Activated CD4-positive, alpha-beta T cell treated with anti-CD3 and anti-CD28 coated beads, Interleukin-2, amount 10 ng/mL, durations not matched to agents 7 days and 5 days (primary cell): ENCODE data around the gene GSDME. TPM values are rescaled to one million over a fixed set of nuclear protein-coding genes. Genes with fewer than 3 reads are reported as not detected.

Source experiments
- CTCF ChIA-PET: fragments of 350-600 bp; sonication (Branson Sonifier 250); formaldehyde crosslinking; loops from one replicate; lab custom pipeline; 2021; ENCODE audit warnings: antibody characterized with exemption; lab: Charles Lee
- POLR2A ChIA-PET: fragments of 350-600 bp; sonication (Branson Sonifier 250); formaldehyde crosslinking; loops from one replicate; lab custom pipeline; 2021; ENCODE audit warnings: antibody characterized with exemption; lab: Charles Lee
- DNase-seq: peaks from one replicate; pipeline ENCODE4 v3.0.0-alpha.2; 2020
- H3K27ac Mint-ChIP-seq: one replicate; pipeline ENCODE4 v1.8.0; 2021; ENCODE audit warnings: mild to moderate bottlenecking, moderate library complexity, mixed read lengths
- H3K27me3 Mint-ChIP-seq: one replicate; pipeline ENCODE4 v1.8.0; 2021; ENCODE audit warnings: mixed read lengths
- H3K36me3 Mint-ChIP-seq: one replicate; pipeline ENCODE4 v1.8.0; 2021; ENCODE audit warnings: low read depth, mixed read lengths
- H3K4me1 Mint-ChIP-seq: one replicate; pipeline ENCODE4 v1.8.0; 2021; ENCODE audit warnings: mixed read lengths
- H3K4me3 Mint-ChIP-seq: one replicate; pipeline ENCODE4 v1.8.0; 2021; ENCODE audit warnings: mild to moderate bottlenecking, moderate library complexity, mixed read lengths
- H3K9me3 Mint-ChIP-seq: one replicate; pipeline ENCODE4 v1.8.0; 2021; ENCODE audit warnings: mixed read lengths
- total RNA-seq, 2 experiments: library from RNA; stranded (reverse); gene quantifications; one replicate each; pipeline ENCODE4 v1.2.3, GENCODE V29; 2021

GSDME gene
- total RNA-seq, 2 experiments from 2014 or later = 1.8 to 2.1 TPM

DNA sequence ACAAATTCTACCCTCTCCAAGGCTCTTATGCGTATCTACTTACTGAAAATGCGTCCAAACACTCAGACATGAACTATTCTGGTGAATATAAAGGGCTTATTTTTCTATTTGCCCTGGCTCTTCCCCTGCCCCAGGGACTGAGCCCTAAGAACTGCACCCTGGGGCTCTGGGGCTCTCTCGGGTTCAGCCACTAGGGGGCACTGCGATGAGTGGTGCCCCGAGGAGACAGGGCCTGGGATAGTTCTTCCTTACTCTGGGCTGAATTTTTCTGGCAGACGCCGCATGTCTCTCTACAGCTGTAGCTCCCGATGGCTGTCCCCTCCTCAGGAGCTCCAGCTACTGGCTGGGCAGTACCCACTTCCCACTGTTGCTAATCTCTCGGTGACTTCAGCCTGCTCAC is 30.8 kb upstream of the GSDME start:
- Mint-ChIP-seq H3K27ac (no peak overlapping the region), H3K4me3 (no peak overlapping the region), H3K4me1 (no peaks in the 10 kb centered on the region), H3K36me3 (peaks cover 19% of the 10 kb centered on the region), H3K27me3 (no peaks in the 10 kb centered on the region), H3K9me3 (peaks cover 18% of the 10 kb centered on the region)
- ChIA-PET POLR2A (no interaction called here), CTCF (no interaction called here)
- DNase-seq = no peak

DNA sequence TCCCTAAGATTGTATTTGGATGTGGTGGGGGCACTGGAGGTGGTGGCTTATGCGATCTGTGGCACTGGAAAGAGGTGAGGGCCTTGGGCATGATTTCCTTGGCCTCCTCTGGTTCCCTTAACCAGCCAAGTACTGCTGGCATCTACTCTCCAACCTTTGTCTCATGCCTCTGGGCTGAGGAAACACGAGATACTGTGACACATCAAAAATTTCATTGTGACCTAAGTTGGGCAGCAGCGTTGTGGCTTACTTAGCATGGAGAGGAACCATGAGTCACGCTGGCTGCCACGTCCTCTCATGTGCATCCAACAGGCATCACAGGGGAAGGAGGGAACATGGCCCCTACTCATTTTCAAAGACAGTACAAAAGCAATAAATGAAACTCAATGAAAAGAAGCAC is 29.7 kb upstream of the GSDME start:
- Mint-ChIP-seq H3K4me3 (no peak overlapping the region), H3K27me3 (no peaks in the 10 kb centered on the region), H3K36me3 (peaks cover 13% of the 10 kb centered on the region), H3K4me1 (no peaks in the 10 kb centered on the region), H3K9me3 (peaks cover 18% of the 10 kb centered on the region), H3K27ac (no peak overlapping the region)
- DNase-seq = no peak
- POLR2A ChIA-PET = no interaction called here
- CTCF ChIA-PET = no interaction called here

DNA sequence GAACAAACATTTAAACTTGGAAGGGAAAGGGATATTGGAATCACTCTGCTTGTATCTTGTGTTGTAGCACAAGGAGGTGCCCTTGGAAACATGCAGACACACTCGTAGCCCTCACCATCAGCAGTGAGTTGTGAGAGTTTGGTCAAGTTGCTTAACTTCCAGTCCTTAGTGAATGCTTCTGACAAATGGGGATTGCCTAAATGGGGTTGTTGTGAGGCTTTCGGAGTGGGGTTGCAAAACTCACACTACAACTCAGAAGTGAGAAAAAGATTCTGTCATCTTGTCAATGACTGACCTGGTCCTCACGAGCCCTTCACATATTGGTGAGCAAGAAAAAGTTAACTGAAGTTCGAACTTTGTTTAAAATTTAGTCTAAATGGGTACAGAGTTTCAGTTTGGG is 29.0 kb upstream of the GSDME start:
- no peak for DNase-seq
- Mint-ChIP-seq H3K27ac (no peak overlapping the region), H3K36me3 (peaks cover 11% of the 10 kb centered on the region), H3K9me3 (peaks cover 18% of the 10 kb centered on the region), H3K4me3 (no peak overlapping the region), H3K4me1 (no peaks in the 10 kb centered on the region), H3K27me3 (no peaks in the 10 kb centered on the region)
- ChIA-PET POLR2A (no interaction called here), CTCF (no interaction called here)

DNA sequence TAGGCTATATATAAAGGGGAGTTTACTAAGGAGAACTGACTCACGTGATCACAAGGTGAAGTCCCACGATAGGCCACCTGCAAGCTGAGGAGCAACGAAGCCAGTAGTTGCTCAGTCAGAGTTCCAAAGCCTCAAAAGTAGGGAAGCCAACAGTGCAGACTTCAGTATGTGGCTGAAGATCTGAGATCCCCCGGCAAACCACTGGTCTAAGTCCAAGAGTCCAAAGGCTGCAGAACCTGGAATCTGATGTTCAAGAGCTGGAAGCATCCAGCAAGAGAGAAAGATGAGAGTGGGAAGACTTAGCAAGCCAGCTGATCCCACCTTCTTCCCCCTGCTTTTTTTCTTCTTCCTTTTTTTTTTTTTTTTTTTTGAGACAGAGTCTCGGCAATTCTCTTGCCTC is 27.0 kb upstream of the GSDME start:
- peaks cover 11% of the 10 kb centered on the region for H3K36me3 Mint-ChIP-seq
- H3K4me3 Mint-ChIP-seq = no peak overlapping the region
- no peak overlapping the region for H3K27ac Mint-ChIP-seq
- no peaks in the 10 kb centered on the region for H3K27me3 Mint-ChIP-seq
- no peak for DNase-seq
- ChIA-PET POLR2A (no interaction called here), CTCF (no interaction called here)
- no peaks in the 10 kb centered on the region for H3K4me1 Mint-ChIP-seq
- H3K9me3 Mint-ChIP-seq = peaks cover 10% of the 10 kb centered on the region

DNA sequence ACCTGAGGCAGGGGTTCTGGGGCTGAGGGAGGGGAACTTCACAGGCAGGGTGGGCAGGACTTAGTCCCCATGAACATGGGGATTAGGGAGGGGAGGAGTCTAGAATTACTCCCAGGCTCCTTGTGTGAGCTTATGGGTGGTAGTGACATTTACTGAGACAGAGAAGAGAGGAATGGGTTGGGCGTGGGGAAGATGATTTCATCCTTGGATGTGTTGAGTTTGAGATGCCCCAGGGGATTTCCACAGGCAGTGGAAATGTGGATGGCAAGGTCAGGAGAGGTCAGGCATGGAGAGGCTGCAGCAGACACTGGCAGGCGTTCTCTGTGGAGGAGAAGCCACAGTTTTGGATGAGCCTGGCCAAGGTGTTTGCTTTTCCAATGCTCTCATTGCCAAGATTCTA is 26.4 kb upstream of the GSDME start:
- peaks cover 11% of the 10 kb centered on the region for H3K36me3 Mint-ChIP-seq
- peaks cover 2% of the 10 kb centered on the region for H3K4me1 Mint-ChIP-seq
- no peak for DNase-seq
- no peaks in the 10 kb centered on the region for H3K27me3 Mint-ChIP-seq
- POLR2A ChIA-PET = interaction anchor here (0.6 kb wide), 1 partner anchor 22 kb away, joined by 4 read pairs; no protein-coding TSS in a partner anchor
- H3K27ac Mint-ChIP-seq = no peak overlapping the region
- CTCF ChIA-PET = interaction anchor here (1.1 to 1.4 kb wide), 2 partner anchors 13 to 23 kb away, joined by 3 read pairs; no protein-coding TSS in a partner anchor
- H3K4me3 Mint-ChIP-seq = no peak overlapping the region
- peaks cover 7% of the 10 kb centered on the region for H3K9me3 Mint-ChIP-seq

DNA sequence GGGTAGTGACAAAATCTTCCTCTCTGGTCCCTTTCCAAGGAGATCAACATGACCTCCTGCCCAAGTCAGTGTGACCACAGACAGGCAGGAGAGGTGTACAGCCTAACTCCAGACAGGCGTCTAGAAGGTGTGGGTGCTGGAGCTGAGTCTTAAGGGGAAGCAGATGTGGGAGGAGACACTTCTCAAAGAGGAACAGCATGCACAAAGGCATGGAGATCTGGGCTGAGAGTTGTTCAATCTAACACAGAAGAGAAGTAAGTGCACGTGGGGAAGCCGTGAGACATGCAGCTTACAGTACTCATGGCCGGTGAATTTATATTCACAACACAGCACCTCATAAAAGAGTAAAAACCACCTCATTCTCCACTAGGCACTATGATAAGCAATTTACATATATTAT is 23.8 kb upstream of the GSDME start:
- H3K27ac Mint-ChIP-seq = no peak overlapping the region
- peaks cover 11% of the 10 kb centered on the region for H3K36me3 Mint-ChIP-seq
- no peaks in the 10 kb centered on the region for H3K27me3 Mint-ChIP-seq
- POLR2A ChIA-PET = no interaction called here
- CTCF ChIA-PET = interaction anchor here (0.8 kb wide), 1 partner anchor 12 kb away, joined by 3 read pairs; no protein-coding TSS in a partner anchor
- peaks cover 2% of the 10 kb centered on the region for H3K4me1 Mint-ChIP-seq
- no peak overlapping the region for H3K4me3 Mint-ChIP-seq
- DNase-seq = no peak
- H3K9me3 Mint-ChIP-seq = peaks cover 7% of the 10 kb centered on the region

DNA sequence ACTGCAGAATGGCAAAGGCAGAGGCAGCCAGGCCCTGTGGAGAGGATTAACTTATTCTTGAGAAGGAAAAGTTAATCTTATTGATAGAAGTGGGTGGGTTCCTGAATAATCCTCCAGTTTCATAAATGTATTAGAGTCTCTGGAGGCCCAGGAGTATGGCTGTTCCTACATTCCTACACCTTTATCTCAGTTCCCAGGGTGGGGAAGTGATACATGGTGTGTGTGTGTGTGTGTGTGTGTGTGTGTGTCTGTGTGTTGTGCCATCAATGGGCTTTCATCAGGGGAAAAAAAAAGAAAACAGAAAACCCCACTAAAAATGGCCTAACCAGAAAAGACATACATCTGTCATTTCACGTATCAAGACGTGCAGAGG is 22.0 kb upstream of the GSDME start:
- Mint-ChIP-seq H3K27ac (no peak overlapping the region), H3K9me3 (peaks cover 7% of the 10 kb centered on the region), H3K27me3 (no peaks in the 10 kb centered on the region), H3K4me3 (no peak overlapping the region), H3K4me1 (peaks cover 2% of the 10 kb centered on the region), H3K36me3 (peaks cover 11% of the 10 kb centered on the region)
- POLR2A ChIA-PET = no interaction called here
- CTCF ChIA-PET = interaction anchor here (1.2 to 1.4 kb wide), 2 partner anchors 23 to 33 kb away, joined by 3 to 5 read pairs; no protein-coding TSS in a partner anchor
- no peak for DNase-seq

DNA sequence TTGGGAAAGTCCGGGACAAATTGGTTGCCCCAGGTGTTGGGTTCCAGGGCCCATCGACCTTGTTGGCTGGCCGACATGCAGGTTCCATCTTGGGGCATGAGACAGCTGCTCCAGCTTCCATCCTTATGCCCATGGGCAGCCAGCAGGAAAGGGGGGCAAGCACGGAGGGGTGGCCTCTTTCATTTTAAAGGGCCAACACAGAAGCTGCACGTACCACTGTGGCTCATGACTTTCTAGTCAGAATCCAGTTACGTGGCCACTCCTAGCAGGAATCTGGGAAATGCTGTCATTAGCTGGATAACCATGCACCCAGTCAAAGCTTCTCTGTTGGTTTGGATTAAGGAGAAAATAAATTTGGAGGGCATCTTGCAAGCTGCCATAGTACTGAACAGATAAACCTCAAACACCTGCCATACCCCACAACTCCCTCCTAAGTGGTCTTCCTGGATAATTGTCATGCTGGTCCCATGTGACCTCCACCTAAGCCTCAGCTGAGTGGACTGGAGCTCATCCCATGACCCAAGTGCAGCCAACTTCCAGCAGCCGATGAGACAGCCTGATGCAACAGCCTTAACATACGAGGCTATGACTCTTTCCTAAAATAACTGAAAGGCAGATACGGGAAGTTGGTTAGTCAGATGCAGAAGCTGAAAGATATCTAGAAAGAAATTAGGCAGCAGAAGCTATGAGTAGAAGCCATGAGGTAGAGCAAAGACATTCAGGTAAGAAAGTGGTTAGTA is 21.4 kb upstream of the GSDME start:
- Mint-ChIP-seq H3K4me3 (no peak overlapping the region), H3K36me3 (peaks cover 6% of the 10 kb centered on the region), H3K27me3 (no peaks in the 10 kb centered on the region), H3K4me1 (peaks cover 5% of the 10 kb centered on the region), H3K27ac (no peak overlapping the region), H3K9me3 (peaks cover 4% of the 10 kb centered on the region)
- POLR2A ChIA-PET = no interaction called here
- no peak for DNase-seq
- CTCF ChIA-PET = interaction anchor here (1.2 to 1.4 kb wide), 2 partner anchors 23 to 34 kb away, joined by 3 to 5 read pairs; no protein-coding TSS in a partner anchor

DNA sequence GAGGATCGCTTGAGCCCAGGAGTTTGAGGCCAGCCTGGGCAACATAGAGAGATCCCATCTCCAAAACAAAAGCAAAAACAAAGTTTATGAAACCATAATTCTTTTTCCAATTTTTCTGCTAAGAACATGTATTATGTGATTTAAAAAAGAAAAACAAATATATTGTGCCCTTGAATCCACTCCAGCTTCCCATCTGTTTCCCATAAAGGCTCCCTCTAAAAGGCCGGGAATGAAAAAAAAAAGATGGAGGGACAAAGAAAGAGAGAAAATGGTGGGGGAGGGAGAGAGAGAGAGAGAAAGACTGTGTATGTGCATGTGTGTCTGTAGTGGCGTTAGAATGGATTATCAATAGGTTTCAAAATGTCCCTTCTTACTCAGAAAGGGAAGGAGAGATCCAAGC is 20.5 kb upstream of the GSDME start:
- H3K27ac Mint-ChIP-seq = no peak overlapping the region
- CTCF ChIA-PET = interaction anchor here (1.0 to 1.4 kb wide), 3 partner anchors 22 to 43 kb away, joined by 3 to 5 read pairs (median 3); no protein-coding TSS in a partner anchor
- POLR2A ChIA-PET = no interaction called here
- H3K36me3 Mint-ChIP-seq = peaks cover 3% of the 10 kb centered on the region
- H3K9me3 Mint-ChIP-seq = peaks cover 3% of the 10 kb centered on the region
- no peak overlapping the region for H3K4me3 Mint-ChIP-seq
- no peaks in the 10 kb centered on the region for H3K27me3 Mint-ChIP-seq
- peaks cover 9% of the 10 kb centered on the region for H3K4me1 Mint-ChIP-seq
- no peak for DNase-seq

DNA sequence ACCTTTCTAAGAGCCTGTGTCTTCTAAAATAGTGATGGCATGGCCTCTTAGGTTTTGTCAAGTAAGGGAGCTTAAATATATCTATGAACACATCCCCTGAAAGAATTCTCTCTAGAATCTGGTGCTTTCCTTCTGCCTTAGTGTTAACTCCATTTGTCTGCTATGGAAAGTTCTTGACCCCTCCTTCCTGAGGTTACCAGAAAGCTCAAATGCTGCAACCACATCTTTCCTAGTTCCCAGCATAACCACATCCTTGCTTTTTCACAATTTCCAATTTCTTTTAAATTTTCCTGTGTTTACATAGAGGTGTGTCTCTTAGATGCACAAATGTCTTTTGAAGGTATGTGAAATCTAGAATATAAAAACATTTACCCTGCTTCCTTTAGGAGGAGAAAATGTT is 16.4 kb upstream of the GSDME start:
- POLR2A ChIA-PET = no interaction called here
- peaks cover 10% of the 10 kb centered on the region for H3K9me3 Mint-ChIP-seq

DNA sequence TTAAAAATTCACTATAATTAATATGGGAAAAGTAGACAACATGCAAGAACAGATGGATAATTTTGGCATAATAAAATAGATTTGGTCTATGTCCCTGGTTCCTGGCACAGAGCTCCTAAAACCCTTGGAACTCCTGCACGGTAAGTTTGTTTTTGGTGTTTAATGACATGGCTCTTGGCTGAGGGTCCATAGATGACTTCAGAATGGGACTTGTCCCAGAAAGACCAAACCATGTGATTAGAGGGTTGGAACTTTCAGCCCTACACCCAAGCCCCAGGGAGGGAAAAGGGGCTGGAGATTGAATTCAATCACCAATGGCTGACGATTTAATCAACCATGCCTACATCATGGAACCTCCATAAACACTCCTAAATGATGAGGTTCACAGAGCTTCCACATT is 12.6 kb upstream of the GSDME start:
- DNase-seq = no peak
- Mint-ChIP-seq H3K27me3 (peaks cover 17% of the 10 kb centered on the region), H3K9me3 (peaks cover 10% of the 10 kb centered on the region), H3K27ac (no peak overlapping the region), H3K36me3 (peaks cover 8% of the 10 kb centered on the region), H3K4me3 (no peak overlapping the region), H3K4me1 (peaks cover 34% of the 10 kb centered on the region)
- ChIA-PET CTCF (interaction anchor here (1.5 to 1.7 kb wide), 3 partner anchors 12 to 142 kb away, joined by 3 to 6 read pairs (median 3); no protein-coding TSS in a partner anchor), POLR2A (no interaction called here)

More for the DNA sequence above, 16.4 kb upstream of the GSDME start:
- Mint-ChIP-seq H3K4me1 (peaks cover 28% of the 10 kb centered on the region), H3K36me3 (peaks cover 8% of the 10 kb centered on the region), H3K4me3 (no peak overlapping the region), H3K27ac (no peak overlapping the region), H3K27me3 (no peaks in the 10 kb centered on the region)
- DNase-seq = no peak
- CTCF ChIA-PET = interaction anchor here (1.0 kb wide), 1 partner anchor 12 kb away, joined by 3 read pairs; no protein-coding TSS in a partner anchor

DNA sequence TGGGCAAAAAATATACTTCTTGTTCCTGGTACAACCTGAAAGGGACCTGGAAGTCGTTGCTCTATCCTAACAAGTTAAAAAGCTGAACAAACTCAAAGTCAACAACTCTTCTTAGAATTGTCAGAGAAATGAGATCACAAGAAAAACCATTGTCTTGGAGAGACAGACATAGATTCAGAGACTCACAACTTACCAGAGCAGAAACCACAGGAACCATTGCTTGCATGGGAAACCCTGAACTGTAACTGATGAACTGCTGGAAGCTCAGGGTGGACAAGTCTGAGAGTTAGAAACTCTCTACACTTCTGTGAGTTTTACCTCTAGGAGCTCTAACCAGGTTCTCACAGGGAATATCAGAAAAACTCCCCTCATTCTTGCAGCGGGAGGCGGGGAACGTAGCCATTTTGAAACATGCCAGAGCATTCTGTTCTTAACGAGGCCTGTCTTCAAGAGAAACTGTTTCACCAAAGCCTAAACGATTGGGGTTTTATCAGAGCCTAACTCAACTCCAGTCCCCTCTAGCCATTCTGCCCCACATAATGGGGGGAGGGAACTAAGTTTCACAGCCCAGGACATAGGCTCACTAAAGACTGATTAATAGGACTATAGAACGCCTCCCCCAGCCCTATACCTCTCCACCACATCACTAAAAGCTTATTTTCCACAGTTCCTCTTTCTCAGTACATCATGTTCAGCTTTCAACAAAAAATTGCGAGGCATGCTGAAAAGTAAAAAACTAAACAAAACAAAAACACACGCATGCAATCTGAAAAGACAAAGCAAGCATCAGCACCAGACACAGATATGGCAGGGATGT is 12.0 kb upstream of the GSDME start:
- H3K4me3 Mint-ChIP-seq = no peak overlapping the region
- CTCF ChIA-PET = interaction anchor here (1.2 to 1.7 kb wide), 4 partner anchors 11 to 143 kb away, joined by 3 to 6 read pairs (median 4); no protein-coding TSS in a partner anchor
- peaks cover 10% of the 10 kb centered on the region for H3K9me3 Mint-ChIP-seq
- H3K4me1 Mint-ChIP-seq = peaks cover 34% of the 10 kb centered on the region
- POLR2A ChIA-PET = no interaction called here
- peaks cover 21% of the 10 kb centered on the region for H3K27me3 Mint-ChIP-seq
- H3K27ac Mint-ChIP-seq = peak overlapping the region; percentile 21
- H3K36me3 Mint-ChIP-seq = peaks cover 8% of the 10 kb centered on the region
- DNase-seq = no peak
